ENCODE measurements around the gene CXCL1.

Gene CXCL1

GRCh38 chr4:73847526-73848182, 21.5 kb upstream of the CXCL1 start:
- TF ChIP-seq POLR2AphosphoS5 (IDR thresholded peaks at IDR 0.05; ENCODE audit: low read depth) (no peak), SPI1 (IDR thresholded peaks at IDR 0.05; ENCODE audit: borderline replicate concordance, low read depth) (peak; percentile 97)
- DNase-seq (ENCODE audit: low read depth in 1 of 2, low spot score in 1 of 2): peak in 1 of 2 experiments; percentile 49
- H3K27ac ChIP-seq (replicated peaks): peak overlapping the region; percentile 12; the same call in 1 of the 2 replicates
- H3K27me3 ChIP-seq (ENCODE audit: insufficient read depth, poor library complexity, severe bottlenecking): no peaks in the 10 kb centered on the region
- H3K4me3 ChIP-seq (replicated peaks; ENCODE audit: insufficient read depth, low read length): no peak overlapping the region

GRCh38 chr4:73848183-73848777, 20.9 kb upstream of the CXCL1 start:
- peak in 1 of 2 experiments; percentile 67 for DNase-seq (ENCODE audit: low read depth in 1 of 2, low spot score in 1 of 2)
- H3K27ac ChIP-seq (replicated peaks): no peak overlapping the region
- no peak for TF ChIP-seq REST (IDR thresholded peaks at IDR 0.05; ENCODE audit: insufficient replicate concordance, low read depth)
- no peak for TF ChIP-seq SPI1 (IDR thresholded peaks at IDR 0.05; ENCODE audit: borderline replicate concordance, low read depth)
- TF ChIP-seq GABPA (IDR thresholded peaks at IDR 0.05; ENCODE audit: low read depth): no peak
- TF ChIP-seq CTCF (IDR thresholded peaks at IDR 0.05; ENCODE audit: insufficient read depth, low read length): no peak
- no peak for TF ChIP-seq POLR2AphosphoS5 (IDR thresholded peaks at IDR 0.05; ENCODE audit: low read depth)
- no peak overlapping the region for H3K4me3 ChIP-seq (replicated peaks; ENCODE audit: insufficient read depth, low read length)
- H3K27me3 ChIP-seq (ENCODE audit: insufficient read depth, poor library complexity, severe bottlenecking): no peaks in the 10 kb centered on the region

- no peak for DNase-seq (ENCODE audit: low read depth in 1 of 2, low spot score in 1 of 2)
- Histone ChIP-seq H3K27ac (replicated peaks) (no peak overlapping the region), H3K27me3 (ENCODE audit: insufficient read depth, poor library complexity, severe bottlenecking) (no peaks in the 10 kb centered on the region), H3K4me3 (replicated peaks; ENCODE audit: insufficient read depth, low read length) (no peak overlapping the region)
- TF ChIP-seq SPI1 (IDR thresholded peaks at IDR 0.05; ENCODE audit: borderline replicate concordance, low read depth) (no peak), REST (IDR thresholded peaks at IDR 0.05; ENCODE audit: insufficient replicate concordance, low read depth) (no peak), CTCF (IDR thresholded peaks at IDR 0.05; ENCODE audit: insufficient read depth, low read length) (no peak), POLR2AphosphoS5 (IDR thresholded peaks at IDR 0.05; ENCODE audit: low read depth) (no peak)
Observed at GRCh38 chr4:73850261-73850970, 18.8 kb upstream of the CXCL1 start.

GRCh38 chr4:73851293-73851692, 17.9 kb upstream of the CXCL1 start:
- Histone ChIP-seq H3K27me3 (ENCODE audit: insufficient read depth, poor library complexity, severe bottlenecking) (no peaks in the 10 kb centered on the region), H3K4me3 (replicated peaks; ENCODE audit: insufficient read depth, low read length) (no peak overlapping the region), H3K27ac (replicated peaks) (no peak overlapping the region)
- no peak for DNase-seq (ENCODE audit: low read depth in 1 of 2, low spot score in 1 of 2)
- TF ChIP-seq SPI1 (IDR thresholded peaks at IDR 0.05; ENCODE audit: borderline replicate concordance, low read depth) (no peak), CTCF (IDR thresholded peaks at IDR 0.05; ENCODE audit: insufficient read depth, low read length) (no peak), GABPA (IDR thresholded peaks at IDR 0.05; ENCODE audit: low read depth) (no peak), REST (IDR thresholded peaks at IDR 0.05; ENCODE audit: insufficient replicate concordance, low read depth) (no peak), POLR2AphosphoS5 (IDR thresholded peaks at IDR 0.05; ENCODE audit: low read depth) (no peak)

All from HL-60 (cell line).